ENCODE measurements around the gene DCST1. TPM values are rescaled to one million over a fixed set of nuclear protein-coding genes. Genes with fewer than 3 reads are reported as not detected.

Gene DCST1
- total and polyA plus RNA-seq, 2 donors (not counting 1 experiment from before 2014, with no cell fraction given), result 0.22 TPM; not detected in 1

GRCh38 chr1:155093911-155094621 is 60.4 kb downstream of the DCST1 start:
- H3K9ac ChIP-seq (ENCODE audit: low read length), result no peak overlapping the region
- WGBS (ENCODE audit: insufficient coverage), result 39% methylated on average over 10 of the region's 13 CpGs
- H3K4me2 ChIP-seq (replicated peaks; ENCODE audit: low read depth, low read length, poor library complexity, severe bottlenecking), result no peak overlapping the region
- H4K20me1 ChIP-seq (ENCODE audit: control insufficient read depth, insufficient read depth, low read length, poor library complexity, severe bottlenecking), result no peaks in the 10 kb centered on the region
- peaks cover 9 to 11% of the 10 kb centered on the region in 2 donors for H3K4me1 ChIP-seq (ENCODE audit: control insufficient read depth in 2 of 2, insufficient read depth in 2 of 2, low read length in 2 of 2)
- no peaks in the 10 kb centered on the region for H3K79me2 ChIP-seq (ENCODE audit: control insufficient read depth, insufficient read depth, low read length)
- ATAC-seq (ENCODE audit: low read depth), result no peak
- no peak overlapping the region for H3K27ac ChIP-seq (ENCODE audit: low read length in 2 of 2)
- no peaks in the 10 kb centered on the region for H3K36me3 ChIP-seq (replicated peaks in 1 of 2; ENCODE audit: control extremely low read depth in 1 of 2, control insufficient read depth in 1 of 2, extremely low read depth in 1 of 2, insufficient read depth in 2 of 2, low read length in 1 of 2)
- TF ChIP-seq EZH2 (IDR thresholded peaks at IDR 0.05; ENCODE audit: borderline replicate concordance, insufficient read depth, low read depth, low read length, poor library complexity, severe bottlenecking) (no peak), CTCF (IDR thresholded peaks at IDR 0.05) (peak; percentile 29)
- DNase-seq, result peak; percentile 51
- H3K4me3 ChIP-seq (ENCODE audit: control extremely low read depth in 1 of 5, extremely low read depth in 1 of 5, insufficient read depth in 1 of 5, low read depth in 2 of 5, low read length in 4 of 5), result no peak overlapping the region
- ChIA-PET CTCF (interaction anchor here (1.3 to 6.8 kb wide), 5 partner anchors 50 to 79 kb away, joined by 3 to 307 read pairs (median 15); partner anchors contain the start of gene KRTCAP2), POLR2A (no interaction called here)
- H3K27ac Mint-ChIP-seq, result no peak overlapping the region
- H3K9me3 ChIP-seq (ENCODE audit: control extremely low read depth in 1 of 3, control insufficient read depth in 2 of 3, insufficient read depth in 1 of 3, low read length in 2 of 3), result peaks cover 0 to 3% (median 0%) of the 10 kb centered on the region in 3 donors
- H3K27me3 ChIP-seq (replicated peaks in 1 of 4; ENCODE audit: control extremely low read depth in 1 of 4, control insufficient read depth in 3 of 4, insufficient read depth in 4 of 4, low read length in 3 of 4), result peaks cover 0 to 11% (median 4%) of the 10 kb centered on the region in 4 experiments
- intact Hi-C loops (cut with micrococcal nuclease), result loop anchor here (5.0 kb wide), 2 partner anchors 33 to 498 kb away; partner anchors contain the start of gene EFNA1
- H3K4me1 Mint-ChIP-seq, result peaks cover 6% of the 10 kb centered on the region
- H2AFZ ChIP-seq (ENCODE audit: insufficient read depth, low read depth, low read length, poor library complexity, severe bottlenecking), result no peak overlapping the region
- H3K27me3 Mint-ChIP-seq, result peaks cover 15% of the 10 kb centered on the region
- H3K4me3 Mint-ChIP-seq, result no peak overlapping the region
- no peaks in the 10 kb centered on the region for H3K9me3 Mint-ChIP-seq (ENCODE audit: insufficient read depth)

- POLR2A ChIA-PET, result no interaction called here
- DNase-seq (no peak), ATAC-seq (ENCODE audit: low read depth) (no peak)
- H3K4me3 Mint-ChIP-seq, result no peak overlapping the region
- Histone ChIP-seq H3K36me3 (replicated peaks in 1 of 2; ENCODE audit: control extremely low read depth in 1 of 2, control insufficient read depth in 1 of 2, extremely low read depth in 1 of 2, insufficient read depth in 2 of 2, low read length in 1 of 2) (no peaks in the 10 kb centered on the region), H4K20me1 (ENCODE audit: control insufficient read depth, insufficient read depth, low read length, poor library complexity, severe bottlenecking) (no peaks in the 10 kb centered on the region), H3K9ac (ENCODE audit: low read length) (no peak overlapping the region), H2AFZ (ENCODE audit: insufficient read depth, low read depth, low read length, poor library complexity, severe bottlenecking) (no peak overlapping the region), H3K79me2 (ENCODE audit: control insufficient read depth, insufficient read depth, low read length) (no peaks in the 10 kb centered on the region), H3K9me3 (ENCODE audit: control extremely low read depth in 1 of 3, control insufficient read depth in 2 of 3, insufficient read depth in 1 of 3, low read length in 2 of 3) (peaks cover 0 to 3% (median 0%) of the 10 kb centered on the region in 3 donors), H3K27ac (ENCODE audit: low read length in 2 of 2) (no peak overlapping the region), H3K4me2 (replicated peaks; ENCODE audit: low read depth, low read length, poor library complexity, severe bottlenecking) (no peak overlapping the region), H3K4me3 (ENCODE audit: control extremely low read depth in 1 of 5, extremely low read depth in 1 of 5, insufficient read depth in 1 of 5, low read depth in 2 of 5, low read length in 4 of 5) (no peak overlapping the region), H3K27me3 (replicated peaks in 1 of 4; ENCODE audit: control extremely low read depth in 1 of 4, control insufficient read depth in 3 of 4, insufficient read depth in 4 of 4, low read length in 3 of 4) (peaks cover 0 to 11% (median 4%) of the 10 kb centered on the region in 4 experiments), H3K4me1 (ENCODE audit: control insufficient read depth in 2 of 2, insufficient read depth in 2 of 2, low read length in 2 of 2) (peaks cover 9 to 11% of the 10 kb centered on the region in 2 donors)
- intact Hi-C loops (cut with micrococcal nuclease), result loop anchor here (5.0 kb wide), 2 partner anchors 33 to 498 kb away; partner anchors contain the start of gene EFNA1
- H3K9me3 Mint-ChIP-seq (ENCODE audit: insufficient read depth), result no peaks in the 10 kb centered on the region
- H3K27me3 Mint-ChIP-seq, result peaks cover 15% of the 10 kb centered on the region
- CTCF ChIA-PET, result interaction anchor here (1.0 to 2.5 kb wide), 6 partner anchors 9 to 78 kb away, joined by 3 to 44 read pairs (median 5); partner anchors contain the start of gene KRTCAP2
- 100% methylated on average over 2 of the region's 2 CpGs for WGBS (ENCODE audit: insufficient coverage)
- peaks cover 6% of the 10 kb centered on the region for H3K4me1 Mint-ChIP-seq
- H3K27ac Mint-ChIP-seq, result no peak overlapping the region
- TF ChIP-seq CTCF (IDR thresholded peaks at IDR 0.05) (no peak), EZH2 (IDR thresholded peaks at IDR 0.05; ENCODE audit: borderline replicate concordance, insufficient read depth, low read depth, low read length, poor library complexity, severe bottlenecking) (no peak)
These were observed 61.0 kb downstream of the DCST1 start for GRCh38 chr1:155094622-155094948.

All from B cell (primary cell).